Measurements from ENCODE around the gene NQO1.

DNA sequence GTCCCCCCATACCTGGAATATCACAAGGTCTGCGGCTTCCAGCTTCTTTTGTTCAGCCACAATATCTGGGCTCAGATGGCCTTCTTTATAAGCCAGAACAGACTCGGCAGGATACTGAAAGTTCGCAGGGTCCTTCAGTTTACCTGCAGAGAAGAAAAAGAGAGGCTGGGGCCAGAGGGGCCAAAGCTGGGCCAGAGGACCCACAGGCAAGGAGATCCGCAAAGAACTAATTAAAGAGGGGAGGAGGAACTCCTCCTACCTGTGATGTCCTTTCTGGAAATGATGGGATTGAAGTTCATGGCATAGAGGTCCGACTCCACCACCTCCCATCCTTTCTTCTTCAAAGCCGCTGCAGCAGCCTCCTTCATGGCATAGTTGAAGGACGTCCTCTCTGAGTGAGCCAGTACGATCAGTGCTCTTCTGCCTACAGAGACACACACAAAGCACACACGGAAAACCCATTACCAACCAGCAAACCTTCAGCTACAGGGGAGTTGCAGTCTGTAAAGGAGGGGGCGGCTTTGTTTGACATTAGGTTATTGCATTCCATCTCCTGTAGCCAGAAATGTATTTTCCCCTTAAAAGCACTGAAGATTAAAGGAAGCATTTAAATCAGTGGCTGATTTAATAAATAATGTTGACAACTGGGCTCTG, 8.1 kb downstream of the NQO1 start:
- TF ChIP-seq, protein P1, sequence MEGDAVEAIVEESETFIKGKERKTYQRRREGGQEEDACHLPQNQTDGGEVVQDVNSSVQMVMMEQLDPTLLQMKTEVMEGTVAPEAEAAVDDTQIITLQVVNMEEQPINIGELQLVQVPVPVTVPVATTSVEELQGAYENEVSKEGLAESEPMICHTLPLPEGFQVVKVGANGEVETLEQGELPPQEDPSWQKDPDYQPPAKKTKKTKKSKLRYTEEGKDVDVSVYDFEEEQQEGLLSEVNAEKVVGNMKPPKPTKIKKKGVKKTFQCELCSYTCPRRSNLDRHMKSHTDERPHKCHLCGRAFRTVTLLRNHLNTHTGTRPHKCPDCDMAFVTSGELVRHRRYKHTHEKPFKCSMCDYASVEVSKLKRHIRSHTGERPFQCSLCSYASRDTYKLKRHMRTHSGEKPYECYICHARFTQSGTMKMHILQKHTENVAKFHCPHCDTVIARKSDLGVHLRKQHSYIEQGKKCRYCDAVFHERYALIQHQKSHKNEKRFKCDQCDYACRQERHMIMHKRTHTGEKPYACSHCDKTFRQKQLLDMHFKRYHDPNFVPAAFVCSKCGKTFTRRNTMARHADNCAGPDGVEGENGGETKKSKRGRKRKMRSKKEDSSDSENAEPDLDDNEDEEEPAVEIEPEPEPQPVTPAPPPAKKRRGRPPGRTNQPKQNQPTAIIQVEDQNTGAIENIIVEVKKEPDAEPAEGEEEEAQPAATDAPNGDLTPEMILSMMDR (IDR thresholded peaks at IDR 0.05; ENCODE audit: insufficient read depth, low read length) = no peak
- no peak for TF ChIP-seq POLR2AphosphoS5 (IDR thresholded peaks at IDR 0.05; ENCODE audit: low read depth)
- TF ChIP-seq, protein P2, sequence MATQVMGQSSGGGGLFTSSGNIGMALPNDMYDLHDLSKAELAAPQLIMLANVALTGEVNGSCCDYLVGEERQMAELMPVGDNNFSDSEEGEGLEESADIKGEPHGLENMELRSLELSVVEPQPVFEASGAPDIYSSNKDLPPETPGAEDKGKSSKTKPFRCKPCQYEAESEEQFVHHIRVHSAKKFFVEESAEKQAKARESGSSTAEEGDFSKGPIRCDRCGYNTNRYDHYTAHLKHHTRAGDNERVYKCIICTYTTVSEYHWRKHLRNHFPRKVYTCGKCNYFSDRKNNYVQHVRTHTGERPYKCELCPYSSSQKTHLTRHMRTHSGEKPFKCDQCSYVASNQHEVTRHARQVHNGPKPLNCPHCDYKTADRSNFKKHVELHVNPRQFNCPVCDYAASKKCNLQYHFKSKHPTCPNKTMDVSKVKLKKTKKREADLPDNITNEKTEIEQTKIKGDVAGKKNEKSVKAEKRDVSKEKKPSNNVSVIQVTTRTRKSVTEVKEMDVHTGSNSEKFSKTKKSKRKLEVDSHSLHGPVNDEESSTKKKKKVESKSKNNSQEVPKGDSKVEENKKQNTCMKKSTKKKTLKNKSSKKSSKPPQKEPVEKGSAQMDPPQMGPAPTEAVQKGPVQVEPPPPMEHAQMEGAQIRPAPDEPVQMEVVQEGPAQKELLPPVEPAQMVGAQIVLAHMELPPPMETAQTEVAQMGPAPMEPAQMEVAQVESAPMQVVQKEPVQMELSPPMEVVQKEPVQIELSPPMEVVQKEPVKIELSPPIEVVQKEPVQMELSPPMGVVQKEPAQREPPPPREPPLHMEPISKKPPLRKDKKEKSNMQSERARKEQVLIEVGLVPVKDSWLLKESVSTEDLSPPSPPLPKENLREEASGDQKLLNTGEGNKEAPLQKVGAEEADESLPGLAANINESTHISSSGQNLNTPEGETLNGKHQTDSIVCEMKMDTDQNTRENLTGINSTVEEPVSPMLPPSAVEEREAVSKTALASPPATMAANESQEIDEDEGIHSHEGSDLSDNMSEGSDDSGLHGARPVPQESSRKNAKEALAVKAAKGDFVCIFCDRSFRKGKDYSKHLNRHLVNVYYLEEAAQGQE (IDR thresholded peaks at IDR 0.05; ENCODE audit: insufficient replicate concordance, low read depth) = no peak
